Endothelial cell of umbilical vein (primary cell): Measurements from ENCODE around the gene ACOX3. TPM values are rescaled to one million over a fixed set of nuclear protein-coding genes. Genes with fewer than 3 reads are reported as not detected.

ENCODE experiments used
- BruUV-seq: library from RNA; stranded (reverse); fragments of 400-500 nt; replicated peaks from 2 replicates; lab custom pipeline; 2021; lab: Mats Ljungman, UMichigan
- CTCF ChIA-PET: fragments of 300-600, 350-600 bp; sonication (Branson Sonifier 250); formaldehyde crosslinking; loops from one replicate; lab custom pipeline; 2021; ENCODE audit warnings: antibody characterized with exemption, inconsistent platforms; lab: Charles Lee
- POLR2A ChIA-PET: fragments of 300-600, 350-600 bp; sonication (Branson Sonifier 250); formaldehyde crosslinking; loops from one replicate; lab custom pipeline; 2021; ENCODE audit warnings: antibody characterized with exemption, inconsistent platforms; lab: Charles Lee
- DNase-seq: peaks from one replicate; pipeline ENCODE4 v3.0.0-alpha.2; 2011; ENCODE audit warnings: low read depth, low spot score
- FAIRE-seq: peaks from 2 replicates; lab custom pipeline; 2011; peaks lifted over from hg19 to GRCh38; lab: Jason Lieb, UNC
- H2AFZ ChIP-seq: 2 replicates; pipeline ENCODE4 v1.6.0; 2012; ENCODE audit warnings: low read depth, low read length, control low read depth, inconsistent platforms
- H3K27ac ChIP-seq: 2 replicates; pipeline ENCODE4 v1.5.1; 2011; ENCODE audit warnings: low read depth, mild to moderate bottlenecking, control low read depth, low read length, moderate library complexity; ENCODE audit not compliant: insufficient read depth
- H3K27me3 ChIP-seq, 2 experiments: 2 replicates each; pipeline versions ENCODE4 v1.6.0 to v1.6.1; 2011; ENCODE audit warnings: low read length in 2 of 2, mixed read lengths in 1 of 2; ENCODE audit not compliant: control insufficient read depth in 2 of 2, insufficient read depth in 2 of 2
- H3K36me3 ChIP-seq, 2 experiments: 2 replicates in 1 of 2; 3 replicates in 1 of 2; pipeline ENCODE4 v1.5.1; 2011; ENCODE audit warnings: low read length in 2 of 2, mild to moderate bottlenecking in 1 of 2, moderate library complexity in 1 of 2; ENCODE audit not compliant: control insufficient read depth in 2 of 2, insufficient read depth in 2 of 2; ENCODE audit errors: extremely low read depth in 1 of 2
- H3K4me1 ChIP-seq: 3 replicates; pipeline ENCODE4 v1.5.1; 2011; ENCODE audit warnings: mild to moderate bottlenecking, low read length; ENCODE audit not compliant: control insufficient read depth, insufficient read depth; ENCODE audit errors: extremely low read depth
- H3K4me2 ChIP-seq: 2 replicates; pipeline ENCODE4 v1.6.1; 2011; ENCODE audit warnings: low read length, control low read depth, mixed read lengths; ENCODE audit not compliant: insufficient read depth
- H3K4me3 ChIP-seq, 3 experiments: fragments of 200-600 bp in 1 of 3; sonication (generic), shearing (Covaris generic) in 1 of 3; replicated peaks in 1 of 3; 2 replicates each; pipeline ENCODE4 v1.5.1; 2011 to 2016; ENCODE audit warnings: control low read depth in 3 of 3, low read length in 3 of 3, mild to moderate bottlenecking in 2 of 3, inconsistent platforms in 1 of 3, low read depth in 1 of 3, moderate library complexity in 1 of 3; ENCODE audit not compliant: insufficient read depth in 1 of 3
- H3K79me2 ChIP-seq: 2 replicates; pipeline ENCODE4 v1.6.0; 2012; ENCODE audit warnings: low read length, inconsistent platforms; ENCODE audit not compliant: control insufficient read depth, insufficient read depth
- H3K9ac ChIP-seq: replicated peaks from 2 replicates; pipeline ENCODE3; 2011; ENCODE audit warnings: low read length, control low read depth; ENCODE audit not compliant: insufficient read depth; ENCODE audit errors: extremely low read depth
- H3K9me1 ChIP-seq: replicated peaks from 3 replicates; pipeline ENCODE4 v1.6.0; 2011; ENCODE audit warnings: mild to moderate bottlenecking, low read length; ENCODE audit not compliant: control insufficient read depth, insufficient read depth; ENCODE audit errors: extremely low read depth
- H3K9me3 ChIP-seq: replicated peaks from 2 replicates; pipeline ENCODE4 v1.5.1; 2012; ENCODE audit warnings: low read length, inconsistent platforms; ENCODE audit not compliant: control insufficient read depth, insufficient read depth
- H4K20me1 ChIP-seq: replicated peaks from 2 replicates; pipeline ENCODE3; 2011; ENCODE audit warnings: mild to moderate bottlenecking, low read length; ENCODE audit not compliant: control insufficient read depth, insufficient read depth; ENCODE audit errors: extremely low read depth
- CTCF ChIP-seq, 2 donors: IDR thresholded peaks; 1 replicate in 1 of 2; 2 replicates in 1 of 2; pipeline ENCODE4 v1.5.1; 2011; ENCODE audit warnings: low read length in 2 of 2, mild to moderate bottlenecking in 2 of 2, moderate library complexity in 2 of 2, control low read depth in 1 of 2, inconsistent platforms in 1 of 2, low read depth in 1 of 2; ENCODE audit not compliant: insufficient read depth in 1 of 2; ENCODE audit errors: extremely low read depth in 1 of 2
- EZH2 ChIP-seq: IDR thresholded peaks from 2 replicates; pipeline ENCODE4 v1.6.1; 2012; ENCODE audit warnings: borderline replicate concordance, low read depth, mild to moderate bottlenecking, moderate library complexity, low read length, inconsistent platforms; ENCODE audit not compliant: severe bottlenecking
- FOS ChIP-seq: IDR thresholded peaks from 2 replicates; pipeline ENCODE4 v1.6.1; 2011; ENCODE audit warnings: mild to moderate bottlenecking, low read length, moderate library complexity, borderline replicate concordance; ENCODE audit not compliant: insufficient read depth
- GATA2 ChIP-seq: IDR thresholded peaks from 2 replicates; pipeline ENCODE4 v1.7.0; 2011; ENCODE audit warnings: low read depth, mild to moderate bottlenecking, moderate library complexity, mixed read lengths, low read length; ENCODE audit not compliant: insufficient read length, insufficient read depth
- JUN ChIP-seq: IDR thresholded peaks from 2 replicates; pipeline ENCODE4 v1.6.1; 2011; ENCODE audit warnings: borderline replicate concordance, low read depth; ENCODE audit not compliant: insufficient read length, insufficient read depth
- MAX ChIP-seq: IDR thresholded peaks from 2 replicates; pipeline ENCODE4 v1.6.1; 2011; ENCODE audit not compliant: insufficient read depth, insufficient read length
- MYC ChIP-seq: IDR thresholded peaks from one replicate; pipeline ENCODE4 v1.6.1; 2011; ENCODE audit warnings: mild to moderate bottlenecking, low read depth, low read length
- POLR2A ChIP-seq: IDR thresholded peaks from 2 replicates; pipeline ENCODE4 v1.6.1; 2012; ENCODE audit warnings: low read depth, mild to moderate bottlenecking, control low read depth, low read length
- POLR2AphosphoS5 ChIP-seq: IDR thresholded peaks from 2 replicates; pipeline ENCODE4 v1.6.1; 2012; ENCODE audit warnings: low read depth, mild to moderate bottlenecking, control low read depth, low read length, moderate library complexity; ENCODE audit not compliant: insufficient read depth
- dilution Hi-C: fragments of 300-500 bp; cut with MboI; formaldehyde crosslinking; loops from one replicate; pipeline ENCODE4 v1.15.0; 2019; ENCODE audit warnings: low sequenced_read_pairs; ENCODE audit not compliant: extremely low pct_ligation_motif_present
- intact Hi-C: fragments of 100-400 bp; cut with micrococcal nuclease; formaldehyde crosslinking; loops from one replicate; pipeline ENCODE4 v1.10.0; 2022
- polyA plus RNA-seq, 4 experiments: library from polyadenylated mRNA; depleted of rRNA in 3 of 4; stranded (reverse) in 3 of 4; unstranded in 1 of 4; fragments of >200 nt; gene quantifications; 2 replicates each; pipeline versions ENCODE4 v1.2.1 to v1.2.3, GENCODE V29; 2011 to 2012; ENCODE audit warnings: missing spikeins in 1 of 4
- total RNA-seq: library from RNA; stranded (reverse); gene quantifications from 2 replicates; pipeline ENCODE4 v1.2.3, GENCODE V29; 2021

The ACOX3 gene
- total and polyA plus RNA-seq, 2 donors (not counting 3 experiments of a cell fraction or from before 2014, with no cell fraction given) = 13.0 to 26.3 TPM

- H2AFZ ChIP-seq = no peak overlapping the region
- TF ChIP-seq JUN (no peak), MYC (no peak), CTCF (IDR thresholded peaks at IDR 0.05; ENCODE audit: extremely low read depth in 1 of 2, insufficient read depth in 1 of 2, low read depth in 1 of 2, low read length in 2 of 2) (no peak), FOS (no peak), MAX (no peak), EZH2 (no peak), POLR2A (no peak), POLR2AphosphoS5 (no peak), GATA2 (no peak)
- POLR2A ChIA-PET = no interaction called here
Measured at GRCh38 chr4:8323947-8324555, 116.5 kb downstream of the ACOX3 start.

More at GRCh38 chr4:8323947-8324555, 116.5 kb downstream of the ACOX3 start:
- Histone ChIP-seq H3K27me3 (peaks cover 2 to 3% of the 10 kb centered on the region in 2 experiments), H3K9me3 (no peaks in the 10 kb centered on the region), H3K9ac (no peak overlapping the region), H3K79me2 (no peaks in the 10 kb centered on the region), H3K36me3 (no peaks in the 10 kb centered on the region), H3K4me1 (no peaks in the 10 kb centered on the region), H3K4me2 (no peak overlapping the region), H3K27ac (no peak overlapping the region), H3K9me1 (no peaks in the 10 kb centered on the region), H4K20me1 (no peaks in the 10 kb centered on the region), H3K4me3 (no peak overlapping the region)
- DNase-seq (no peak), FAIRE-seq (no peak)
- CTCF ChIA-PET = no interaction called here
- intact Hi-C loops (no loop called here), dilution Hi-C loops (no loop called here)
- BruUV-seq = no TSS peak
